Thyroid gland (tissue), 4 donors: ENCODE measurements around the gene MKKS. TPM values are rescaled to one million over a fixed set of nuclear protein-coding genes. Genes with fewer than 3 reads are reported as not detected.

ENCODE experiments used
- DNase-seq, 2 donors: peaks; one replicate each; pipeline ENCODE4 v3.0.0-alpha.2; 2019
- H3K27ac ChIP-seq, 3 donors: fragments of 200-600 bp; sonication (generic); 1 replicate in 2 of 3; 2 replicates in 1 of 3; pipeline ENCODE4 v1.5.1; 2016 to 2019; ENCODE audit warnings: mild to moderate bottlenecking in 1 of 3, moderate library complexity in 1 of 3
- H3K27me3 ChIP-seq: fragments of 200-600 bp; sonication (generic); one replicate; pipeline ENCODE4 v1.5.1; 2019
- H3K36me3 ChIP-seq, 2 donors: fragments of 200-600 bp; sonication (generic); one replicate each; pipeline ENCODE4 v1.5.1; 2016 to 2019
- H3K4me1 ChIP-seq, 2 donors: fragments of 200-600 bp; sonication (generic); one replicate each; pipeline ENCODE4 v1.5.1; 2017 to 2019
- H3K4me3 ChIP-seq, 3 donors: fragments of 200-600 bp; sonication (generic); replicated peaks in 1 of 3; 1 replicate in 2 of 3; 2 replicates in 1 of 3; pipeline ENCODE4 v1.5.1; 2016; ENCODE audit warnings: mild to moderate bottlenecking in 1 of 3
- H3K9me3 ChIP-seq: fragments of 200-600 bp; sonication (generic); one replicate; pipeline ENCODE4 v1.5.1; 2017
- POLR2A ChIP-seq, 2 donors: fragments of 450-650 bp; IDR thresholded peaks; one replicate each; pipeline ENCODE4 v1.6.1; 2017; ENCODE audit warnings: antibody characterized with exemption in 2 of 2, mild to moderate bottlenecking in 2 of 2, moderate library complexity in 1 of 2
- WGBS, 2 donors: methylation state at CpG; one replicate each; pipeline ENCODE4 v1.1.5; 2017; 5-methylcytosine and 5-hydroxymethylcytosine counted together
- intact Hi-C: fragments of 100-400 bp; cut with DNase I; formaldehyde crosslinking; loops from one replicate; pipeline ENCODE4 v1.15.1; 2023
- total RNA-seq, 4 donors: library from RNA; depleted of rRNA; stranded (reverse); fragments of >200 nt; gene quantifications; one replicate each; pipeline ENCODE4 v1.2.3, GENCODE V29; 2016
- TF ChIP-seq, protein P1 (sequence below), 6 experiments: fragments of 200-600 bp in 3 of 6; fragments of 450-650 bp in 3 of 6; sonication (generic) in 3 of 6; IDR thresholded peaks; one replicate each; pipeline ENCODE4 v1.5.1; 2016 to 2019; ENCODE audit warnings: antibody characterized with exemption in 6 of 6, mild to moderate bottlenecking in 2 of 6, inconsistent platforms in 1 of 6, moderate library complexity in 1 of 6

The MKKS gene
- total RNA-seq, 4 donors from 2014 or later, result 19.3 to 27.8 (median 24.1) TPM

DNA sequence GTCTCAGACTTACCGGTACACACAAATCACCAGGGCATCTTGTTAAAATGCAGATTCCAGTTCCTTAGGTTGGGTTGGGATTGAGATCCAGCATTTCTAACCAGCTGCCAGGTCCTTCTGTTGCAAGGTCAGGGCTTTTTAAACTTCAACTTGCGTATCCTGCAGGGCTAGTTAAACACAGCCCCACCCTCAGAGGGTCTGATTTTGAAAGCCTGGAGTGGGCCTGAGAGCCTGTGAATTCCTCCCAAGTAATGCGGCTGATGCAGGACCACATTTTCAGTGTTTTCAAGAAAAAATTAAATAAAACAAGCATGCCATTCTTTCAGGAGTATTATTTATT lies 65.3 kb downstream of the MKKS start:
- H3K4me1 ChIP-seq, result peaks cover 0 to 5% of the 10 kb centered on the region in 2 donors
- H3K9me3 ChIP-seq, result no peaks in the 10 kb centered on the region
- no peak overlapping the region for H3K27ac ChIP-seq
- H3K36me3 ChIP-seq, result no peaks in the 10 kb centered on the region
- no peak overlapping the region for H3K4me3 ChIP-seq
- no peaks in the 10 kb centered on the region for H3K27me3 ChIP-seq
- TF ChIP-seq, protein P1, sequence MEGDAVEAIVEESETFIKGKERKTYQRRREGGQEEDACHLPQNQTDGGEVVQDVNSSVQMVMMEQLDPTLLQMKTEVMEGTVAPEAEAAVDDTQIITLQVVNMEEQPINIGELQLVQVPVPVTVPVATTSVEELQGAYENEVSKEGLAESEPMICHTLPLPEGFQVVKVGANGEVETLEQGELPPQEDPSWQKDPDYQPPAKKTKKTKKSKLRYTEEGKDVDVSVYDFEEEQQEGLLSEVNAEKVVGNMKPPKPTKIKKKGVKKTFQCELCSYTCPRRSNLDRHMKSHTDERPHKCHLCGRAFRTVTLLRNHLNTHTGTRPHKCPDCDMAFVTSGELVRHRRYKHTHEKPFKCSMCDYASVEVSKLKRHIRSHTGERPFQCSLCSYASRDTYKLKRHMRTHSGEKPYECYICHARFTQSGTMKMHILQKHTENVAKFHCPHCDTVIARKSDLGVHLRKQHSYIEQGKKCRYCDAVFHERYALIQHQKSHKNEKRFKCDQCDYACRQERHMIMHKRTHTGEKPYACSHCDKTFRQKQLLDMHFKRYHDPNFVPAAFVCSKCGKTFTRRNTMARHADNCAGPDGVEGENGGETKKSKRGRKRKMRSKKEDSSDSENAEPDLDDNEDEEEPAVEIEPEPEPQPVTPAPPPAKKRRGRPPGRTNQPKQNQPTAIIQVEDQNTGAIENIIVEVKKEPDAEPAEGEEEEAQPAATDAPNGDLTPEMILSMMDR (IDR thresholded peaks at IDR 0.05), result no peak
- TF ChIP-seq POLR2A (IDR thresholded peaks at IDR 0.05), result no peak
- no peak for DNase-seq
- intact Hi-C loops, result no loop called here
- WGBS, 2 donors, result 88 to 93% methylated on average over 3 of the region's 3 CpGs

DNA sequence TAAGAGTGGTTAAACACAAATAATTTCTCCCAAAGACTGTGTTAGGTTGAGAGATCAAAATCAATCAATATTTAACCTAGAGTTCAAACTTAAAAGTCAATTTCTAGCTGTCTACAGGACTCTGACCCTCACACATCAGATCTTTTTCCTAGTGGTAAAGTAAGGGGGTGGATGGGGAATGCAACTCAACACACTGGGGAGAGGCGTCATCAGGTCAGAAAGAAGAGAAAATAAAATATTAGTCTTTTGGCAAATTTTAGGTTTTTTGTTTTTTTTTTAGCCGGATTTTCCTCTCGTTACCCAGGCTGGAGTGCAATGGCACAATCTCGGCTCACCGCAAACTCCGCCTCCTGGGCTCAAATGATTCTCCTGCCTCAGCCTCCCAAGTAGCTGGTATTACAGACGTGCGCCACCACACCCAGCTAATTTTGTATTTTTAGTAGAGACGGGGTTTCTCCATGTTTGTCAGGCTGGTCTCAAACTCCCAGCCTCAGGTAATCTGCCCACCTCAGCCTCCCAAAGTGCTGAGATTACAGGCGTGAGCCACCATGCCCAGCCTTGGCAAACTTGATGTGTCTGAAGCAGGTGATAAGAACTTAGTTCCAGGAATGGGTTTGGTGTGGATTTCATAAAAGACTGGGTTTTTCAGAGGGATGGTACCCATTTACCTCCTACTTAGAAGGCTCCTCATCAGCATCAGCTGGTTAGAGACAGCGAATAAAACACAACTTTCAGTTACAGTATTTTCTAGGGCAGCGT lies 65.9 kb downstream of the MKKS start:
- H3K9me3 ChIP-seq, result no peaks in the 10 kb centered on the region
- peaks cover 0 to 5% of the 10 kb centered on the region in 2 donors for H3K4me1 ChIP-seq
- H3K27ac ChIP-seq, result no peak overlapping the region
- no peak for DNase-seq
- intact Hi-C loops, result no loop called here
- H3K4me3 ChIP-seq, result no peak overlapping the region
- H3K27me3 ChIP-seq, result no peaks in the 10 kb centered on the region
- 94 to 96% methylated on average over 12 of the region's 12 CpGs for WGBS, 2 donors
- TF ChIP-seq, protein P1 (IDR thresholded peaks at IDR 0.05), result no peak
- no peak for TF ChIP-seq POLR2A (IDR thresholded peaks at IDR 0.05)
- H3K36me3 ChIP-seq, result no peaks in the 10 kb centered on the region

DNA sequence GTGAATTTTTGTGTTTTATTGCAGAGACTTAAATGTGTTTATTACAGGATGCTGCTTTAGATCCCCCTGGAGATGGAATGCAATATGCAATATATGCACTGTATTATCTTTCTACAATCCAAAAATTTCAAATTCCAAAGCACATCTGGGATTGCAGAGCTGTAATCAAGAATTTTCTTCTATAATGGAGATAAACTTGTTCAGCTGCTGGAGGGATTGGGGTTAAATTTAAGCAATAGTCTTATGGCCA lies 66.4 kb downstream of the MKKS start:
- Histone ChIP-seq H3K9me3 (no peaks in the 10 kb centered on the region), H3K27ac (no peak overlapping the region), H3K36me3 (no peaks in the 10 kb centered on the region), H3K4me3 (no peak overlapping the region), H3K27me3 (no peaks in the 10 kb centered on the region), H3K4me1 (peaks cover 0 to 5% of the 10 kb centered on the region in 2 donors)
- TF ChIP-seq, protein P1 (IDR thresholded peaks at IDR 0.05), result no peak
- no peak for TF ChIP-seq POLR2A (IDR thresholded peaks at IDR 0.05)
- intact Hi-C loops, result no loop called here
- no peak for DNase-seq

DNA sequence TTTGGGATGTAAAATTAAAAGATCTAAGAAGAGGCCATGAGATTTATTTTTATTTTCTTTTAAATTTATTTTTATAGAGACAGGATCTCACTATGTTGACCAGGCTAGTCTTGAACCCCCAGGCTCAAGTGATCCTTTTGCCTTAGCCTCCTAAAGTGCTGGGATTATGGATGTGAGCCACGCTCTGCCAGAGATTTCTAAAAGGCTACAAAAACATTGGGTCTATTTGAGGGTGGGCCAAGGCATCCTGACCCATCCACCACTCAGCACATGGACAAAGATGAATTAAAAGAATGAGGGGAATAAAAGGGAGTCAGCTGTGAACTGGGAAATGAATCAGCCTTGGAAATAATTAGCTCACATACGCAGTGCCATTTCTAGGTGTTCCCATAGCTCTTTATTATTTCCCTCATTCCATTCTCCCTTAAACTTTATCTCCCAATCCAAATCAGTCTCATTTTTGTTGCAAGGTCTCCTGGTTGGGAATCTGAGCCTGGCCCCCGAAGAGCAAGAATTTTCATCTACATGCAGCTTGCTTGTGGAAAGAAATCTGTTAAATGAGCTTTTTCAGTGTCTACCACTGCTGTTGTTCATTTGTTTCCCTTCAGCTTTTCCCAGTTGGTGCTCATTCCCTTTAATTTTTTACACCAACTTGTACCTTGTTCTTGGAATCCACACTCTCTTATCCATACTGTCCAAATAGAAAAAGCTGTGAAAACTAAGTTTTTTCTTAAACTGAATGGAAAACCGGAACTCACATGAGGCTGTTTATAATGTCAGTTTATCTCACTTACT lies 66.9 kb downstream of the MKKS start:
- TF ChIP-seq, protein P1 (IDR thresholded peaks at IDR 0.05), result no peak
- TF ChIP-seq POLR2A (IDR thresholded peaks at IDR 0.05), result no peak
- intact Hi-C loops, result no loop called here
- Histone ChIP-seq H3K27ac (no peak overlapping the region), H3K4me3 (no peak overlapping the region), H3K27me3 (no peaks in the 10 kb centered on the region), H3K4me1 (peaks cover 0 to 5% of the 10 kb centered on the region in 2 donors), H3K9me3 (no peaks in the 10 kb centered on the region), H3K36me3 (no peaks in the 10 kb centered on the region)
- 72 to 89% methylated on average over 4 of the region's 4 CpGs for WGBS, 2 donors
- DNase-seq, result no peak

DNA sequence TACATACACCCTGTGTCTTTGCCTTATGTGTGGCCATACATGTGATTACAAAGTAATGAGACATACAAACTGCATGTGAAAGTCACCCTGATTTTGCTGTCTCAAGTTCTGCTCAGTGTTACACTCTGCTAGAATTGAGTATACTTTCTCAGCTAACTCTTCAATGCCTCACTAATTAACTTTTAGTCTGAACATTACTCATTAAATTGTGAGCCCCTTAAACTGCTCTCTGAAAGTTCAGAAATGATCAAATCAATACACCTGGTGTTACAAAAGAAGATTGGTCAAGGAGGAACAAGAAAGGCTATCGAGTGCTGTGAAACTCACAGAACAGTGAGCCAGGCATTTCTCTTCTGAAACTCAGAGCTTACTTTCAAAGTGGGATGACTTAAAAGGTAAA lies 71.3 kb downstream of the MKKS start:
- H3K27me3 ChIP-seq, result no peaks in the 10 kb centered on the region
- no peaks in the 10 kb centered on the region for H3K36me3 ChIP-seq
- H3K27ac ChIP-seq, result no peak overlapping the region
- H3K9me3 ChIP-seq, result no peaks in the 10 kb centered on the region
- DNase-seq, result no peak
- intact Hi-C loops, result no loop called here
- H3K4me3 ChIP-seq, result no peak overlapping the region
- 89 to 98% methylated on average over 1 of the region's 1 CpG for WGBS, 2 donors
- H3K4me1 ChIP-seq, result no peaks in the 10 kb centered on the region
- TF ChIP-seq POLR2A (IDR thresholded peaks at IDR 0.05), result no peak
- TF ChIP-seq, protein P1 (IDR thresholded peaks at IDR 0.05), result no peak
